ENCODE data around the gene NPAS3.

NPAS3 gene

GRCh38 chr14:33848706-33849454, 910.2 kb downstream of the NPAS3 start:
- peak; percentile 46 to 91 (median 80) for DNase-seq
- intact Hi-C loops (cut with DNase I) = loop anchor here (5.0 to 10.0 kb wide), 2 partner anchors 103 to 376 kb away; partner anchors contain the start of gene EGLN3

GRCh38 chr14:33849455-33849801, 910.7 kb downstream of the NPAS3 start:
- DNase-seq = no peak
- intact Hi-C loops (cut with DNase I) = loop anchor here (5.0 to 10.0 kb wide), 2 partner anchors 103 to 375 kb away; partner anchors contain the start of gene EGLN3

- DNase-seq = no peak
- intact Hi-C loops (cut with DNase I) = no loop called here
These were observed 912.1 kb downstream of the NPAS3 start for GRCh38 chr14:33850826-33851225.

GRCh38 chr14:33851366-33851765, 912.7 kb downstream of the NPAS3 start:
- no peak for DNase-seq
- intact Hi-C loops (cut with DNase I) = no loop called here

- intact Hi-C loops (cut with DNase I) = no loop called here
These were observed 913.3 kb downstream of the NPAS3 start for GRCh38 chr14:33851931-33852330.

More at GRCh38 chr14:33851931-33852330, 913.3 kb downstream of the NPAS3 start:
- DNase-seq = no peak
